GM10248 (cell line): ENCODE results near the gene ALDH1L1.

Source experiments
- CTCF ChIA-PET: fragments of 300-600 bp; sonication (Branson Sonifier 250); formaldehyde crosslinking; extraction: SDS; loops from one replicate; lab custom pipeline; 2021; ENCODE audit warnings: antibody characterized with exemption; lab: Yijun Ruan, JAX
- POLR2A ChIA-PET: fragments of 350-650 bp; sonication (Branson Sonifier 250); formaldehyde crosslinking; extraction: SDS; loops from one replicate; lab custom pipeline; 2020; ENCODE audit warnings: antibody characterized with exemption; lab: Yijun Ruan, JAX
- DNase-seq: peaks from one replicate; pipeline ENCODE4 v3.0.0; 2012; ENCODE audit errors: extremely low spot score
- CTCF ChIP-seq: IDR thresholded peaks from 2 replicates; pipeline ENCODE4 v1.5.1; 2012; ENCODE audit warnings: mild to moderate bottlenecking, low read depth; ENCODE audit errors: extremely low read depth, missing control alignments, control extremely low read depth

Gene ALDH1L1

GRCh38 chr3:126147147-126147931 is 33.0 kb downstream of the ALDH1L1 start:
- TF ChIP-seq CTCF, result no peak
- DNase-seq, result no peak
- ChIA-PET POLR2A (no interaction called here), CTCF (interaction anchor here (0.6 kb wide), 1 partner anchor 14 kb away, joined by 3 read pairs; no protein-coding TSS in a partner anchor)

- DNase-seq, result no peak
- ChIA-PET CTCF (interaction anchor here (0.6 kb wide), 1 partner anchor 13 kb away, joined by 3 read pairs; no protein-coding TSS in a partner anchor), POLR2A (no interaction called here)
- TF ChIP-seq CTCF, result no peak
These were observed 33.8 kb downstream of the ALDH1L1 start for GRCh38 chr3:126146525-126147146.

GRCh38 chr3:126146034-126146433 is 34.4 kb downstream of the ALDH1L1 start:
- ChIA-PET CTCF (no interaction called here), POLR2A (no interaction called here)
- no peak for TF ChIP-seq CTCF
- no peak for DNase-seq

GRCh38 chr3:126142652-126143051 is 37.7 kb downstream of the ALDH1L1 start:
- no peak for DNase-seq
- CTCF ChIA-PET, result no interaction called here
- TF ChIP-seq CTCF, result no peak
- POLR2A ChIA-PET, result no interaction called here

GRCh38 chr3:126137490-126138130 is 42.8 kb downstream of the ALDH1L1 start:
- ChIA-PET POLR2A (no interaction called here), CTCF (interaction anchor here (1.1 to 1.3 kb wide), 2 partner anchors 337 to 1408 kb away, joined by 3 read pairs; no protein-coding TSS in a partner anchor)
- no peak for DNase-seq
- TF ChIP-seq CTCF, result no peak

GRCh38 chr3:126136428-126137220 is 43.8 kb downstream of the ALDH1L1 start:
- POLR2A ChIA-PET, result no interaction called here
- DNase-seq, result no peak
- CTCF ChIA-PET, result interaction anchor here (1.1 kb wide), 1 partner anchor 1409 kb away, joined by 3 read pairs; no protein-coding TSS in a partner anchor
- no peak for TF ChIP-seq CTCF
